Epithelial cell of proximal tubule (primary cell): ENCODE data around the gene ABCG4. TPM values are rescaled to one million over a fixed set of nuclear protein-coding genes. Genes with fewer than 3 reads are reported as not detected.
"Not testable (repeated sequence)": the region's sequence is repeated elsewhere in the genome, so short reads cannot be mapped to it uniquely, and the experiment has no call there.

Source experiments
- DNase-seq: peaks from one replicate; pipeline ENCODE4 v3.0.0-alpha.2; 2011; ENCODE audit warnings: low read depth
- H3K4me3 ChIP-seq: 2 replicates; pipeline ENCODE4 v1.5.1; 2011; ENCODE audit warnings: low read depth, mild to moderate bottlenecking, low read length
- total RNA-seq: library from RNA; depleted of rRNA; stranded (reverse); fragments of >200 nt; gene quantifications from 2 replicates; pipeline ENCODE4 v1.2.3, GENCODE V29; 2015
- TF ChIP-seq, protein P1 (sequence below): conservative IDR thresholded peaks from 2 replicates; pipeline ENCODE4 v1.5.1; 2012; ENCODE audit warnings: low read depth, mild to moderate bottlenecking, low read length

The ABCG4 gene
- total RNA-seq, 1 donor from 2014 or later, result not detected

DNA sequence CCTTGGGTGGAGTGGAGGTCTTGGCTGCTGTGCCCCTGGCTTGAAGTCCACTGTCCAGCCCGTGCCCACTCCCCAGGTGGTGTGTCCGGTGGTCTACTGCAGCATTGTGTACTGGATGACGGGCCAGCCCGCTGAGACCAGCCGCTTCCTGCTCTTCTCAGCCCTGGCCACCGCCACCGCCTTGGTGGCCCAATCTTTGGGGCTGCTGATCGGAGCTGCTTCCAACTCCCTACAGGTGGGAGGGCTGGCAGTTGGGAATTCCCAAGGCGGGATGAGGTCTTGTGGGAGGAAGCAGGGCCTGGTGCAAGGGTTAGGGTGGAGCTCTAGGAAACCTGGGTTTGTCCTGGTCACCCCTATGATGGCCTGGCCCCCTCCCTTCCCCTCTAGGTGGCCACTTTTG is 11.3 kb downstream of the ABCG4 start:
- H3K4me3 ChIP-seq, result no peak overlapping the region
- TF ChIP-seq, protein P1, sequence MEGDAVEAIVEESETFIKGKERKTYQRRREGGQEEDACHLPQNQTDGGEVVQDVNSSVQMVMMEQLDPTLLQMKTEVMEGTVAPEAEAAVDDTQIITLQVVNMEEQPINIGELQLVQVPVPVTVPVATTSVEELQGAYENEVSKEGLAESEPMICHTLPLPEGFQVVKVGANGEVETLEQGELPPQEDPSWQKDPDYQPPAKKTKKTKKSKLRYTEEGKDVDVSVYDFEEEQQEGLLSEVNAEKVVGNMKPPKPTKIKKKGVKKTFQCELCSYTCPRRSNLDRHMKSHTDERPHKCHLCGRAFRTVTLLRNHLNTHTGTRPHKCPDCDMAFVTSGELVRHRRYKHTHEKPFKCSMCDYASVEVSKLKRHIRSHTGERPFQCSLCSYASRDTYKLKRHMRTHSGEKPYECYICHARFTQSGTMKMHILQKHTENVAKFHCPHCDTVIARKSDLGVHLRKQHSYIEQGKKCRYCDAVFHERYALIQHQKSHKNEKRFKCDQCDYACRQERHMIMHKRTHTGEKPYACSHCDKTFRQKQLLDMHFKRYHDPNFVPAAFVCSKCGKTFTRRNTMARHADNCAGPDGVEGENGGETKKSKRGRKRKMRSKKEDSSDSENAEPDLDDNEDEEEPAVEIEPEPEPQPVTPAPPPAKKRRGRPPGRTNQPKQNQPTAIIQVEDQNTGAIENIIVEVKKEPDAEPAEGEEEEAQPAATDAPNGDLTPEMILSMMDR, result no peak
- no peak for DNase-seq

DNA sequence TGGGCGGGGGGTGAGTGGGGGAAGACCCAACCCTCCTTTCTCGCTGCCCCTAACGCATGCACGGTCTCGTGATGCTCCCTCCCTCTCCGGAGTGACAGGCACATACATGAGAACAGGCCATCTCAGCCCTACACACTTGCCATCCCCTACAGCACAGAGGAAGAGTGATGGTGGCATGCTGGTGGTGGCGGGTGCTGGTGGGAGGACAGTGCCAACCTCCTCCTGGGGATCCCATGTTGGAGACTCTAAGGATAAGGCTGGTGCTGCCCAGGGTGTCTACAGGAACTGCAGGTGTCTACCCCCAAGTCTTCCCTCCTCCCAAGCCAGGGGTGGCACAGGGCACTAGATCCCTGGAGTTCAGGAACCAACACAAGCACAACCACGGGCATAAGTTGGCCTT is 13.0 kb downstream of the ABCG4 start:
- no peak for DNase-seq
- TF ChIP-seq, protein P1, result no peak
- no peak overlapping the region for H3K4me3 ChIP-seq

DNA sequence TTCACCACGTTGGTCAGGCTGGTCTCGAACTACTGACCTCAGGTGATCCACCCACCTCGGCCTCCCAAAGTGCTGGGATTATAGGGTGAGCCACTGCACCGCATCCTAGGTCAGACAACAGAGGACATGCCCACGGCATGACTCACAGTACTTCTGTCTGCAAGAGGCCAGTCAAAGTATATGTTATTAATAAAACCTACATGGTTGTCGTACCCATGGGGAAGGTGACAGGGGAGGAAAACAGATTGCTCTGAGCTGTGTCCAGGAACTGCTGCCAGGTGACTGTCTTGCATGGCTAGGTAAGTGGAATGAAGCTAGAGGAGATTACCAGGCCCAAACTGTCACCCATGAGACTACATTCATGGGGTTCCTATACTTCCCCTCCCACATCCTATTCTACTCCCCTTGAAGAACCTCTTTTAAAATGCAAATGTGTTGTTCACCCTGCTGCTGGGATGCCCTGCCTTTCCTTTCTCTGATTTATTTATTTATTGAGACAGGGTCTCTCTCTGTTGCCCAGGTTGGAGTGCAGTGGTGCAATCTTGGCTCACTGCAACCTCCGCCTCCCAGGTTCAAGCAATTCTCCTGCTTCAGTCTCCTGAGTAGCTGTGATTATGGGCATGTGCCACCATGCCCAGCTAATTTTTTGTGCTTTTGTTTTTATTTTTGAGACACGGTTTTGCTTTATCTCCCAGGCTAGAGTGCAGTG is 17.7 kb downstream of the ABCG4 start:
- DNase-seq, result peak; percentile 41
- H3K4me3 ChIP-seq, result no peak overlapping the region

DNA sequence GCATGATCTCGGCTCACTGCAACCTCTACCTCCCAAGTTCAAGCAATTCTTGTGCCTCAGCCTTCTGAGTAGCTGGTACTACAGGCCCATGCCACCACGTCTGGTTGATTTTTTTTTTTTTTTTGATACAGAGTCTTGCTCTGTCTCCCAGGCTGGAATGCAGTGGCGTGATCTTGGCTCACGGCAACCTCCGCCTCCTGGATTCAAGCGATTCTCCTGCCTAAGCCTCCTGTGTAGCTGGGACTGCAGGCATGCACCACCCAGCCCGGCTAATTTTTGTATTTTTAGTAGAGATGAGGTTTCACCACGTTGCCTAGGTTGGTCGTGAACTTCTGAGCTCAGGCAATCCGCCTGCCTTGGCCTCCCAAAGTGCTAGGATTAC is 18.2 kb downstream of the ABCG4 start:
- H3K4me3 ChIP-seq, DNase-seq: not testable (repeated sequence)

More for the DNA sequence above, 17.7 kb downstream of the ABCG4 start:
- TF ChIP-seq, protein P1, result no peak

DNA sequence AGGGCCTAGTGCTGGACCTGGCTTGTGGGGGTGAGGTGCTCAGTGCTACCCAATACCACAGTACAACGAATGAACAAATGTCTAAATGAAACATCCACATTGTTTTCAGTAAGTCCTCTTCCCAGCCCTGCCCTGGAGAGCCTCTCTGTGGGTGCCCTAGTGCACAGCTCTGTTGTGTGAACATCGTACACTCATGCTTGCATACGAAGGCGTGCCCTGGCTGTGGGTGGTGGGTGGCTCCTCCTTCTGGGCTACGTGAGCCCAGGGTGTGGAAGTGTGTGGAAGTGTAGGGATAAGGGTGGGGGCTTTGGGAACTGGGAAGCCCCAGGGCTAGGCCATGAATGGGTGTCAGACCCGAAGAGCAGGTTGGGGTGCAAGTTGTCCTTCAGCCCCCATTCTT is 19.1 kb downstream of the ABCG4 start:
- TF ChIP-seq, protein P1, result no peak
- no peak overlapping the region for H3K4me3 ChIP-seq
- DNase-seq, result no peak

DNA sequence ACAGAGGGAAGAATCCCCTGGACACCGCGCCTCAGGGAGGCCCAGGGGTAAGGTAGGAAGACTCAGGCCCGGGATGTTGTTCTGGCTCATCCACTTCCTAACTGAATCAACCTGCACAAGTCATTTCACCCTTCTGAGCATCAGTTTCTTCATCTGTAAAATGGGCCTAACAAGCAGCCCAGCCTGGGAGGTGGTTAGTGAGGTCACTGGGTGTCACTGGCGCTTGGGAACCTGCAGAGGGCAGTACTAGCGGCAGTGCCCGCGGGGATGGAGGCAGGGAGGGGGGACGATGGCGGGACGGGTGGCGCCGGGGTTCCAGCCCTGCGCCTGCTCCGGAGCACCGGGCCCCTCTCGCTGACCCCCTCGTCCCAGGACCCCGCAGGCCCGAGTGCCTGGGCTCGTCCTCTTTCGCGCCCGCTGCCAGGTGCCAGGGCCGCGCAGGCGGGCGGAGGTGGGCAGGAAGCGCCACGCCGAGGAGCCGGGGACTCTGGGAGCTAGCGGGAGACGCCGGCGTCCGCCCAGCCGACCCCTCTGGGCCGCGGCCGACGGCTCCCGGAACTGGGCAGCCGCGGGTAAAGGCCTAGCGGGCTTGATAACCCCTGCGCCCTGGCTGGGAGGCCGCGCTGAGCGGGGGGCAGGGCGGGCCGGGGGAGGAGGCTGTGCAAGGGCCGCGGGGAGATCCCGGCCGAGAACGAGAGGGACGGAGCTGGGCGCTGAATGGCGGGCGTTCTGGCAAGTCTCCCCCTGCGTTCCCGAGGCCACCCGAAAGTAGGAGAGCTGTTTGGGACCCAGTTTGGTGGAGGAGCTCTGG is 19.8 kb downstream of the ABCG4 start, which contains the start of gene NLRX1:
Gene NLRX1 (plus strand): TSS at position 255 of the 811 bp plus-strand sequence. CDS start 2,679 bp downstream, outside the sequence.
- peak within 1 kb of the TSS; percentile 73 for H3K4me3 ChIP-seq
- TF ChIP-seq, protein P1, result peak; percentile 94
- no peak for DNase-seq

DNA sequence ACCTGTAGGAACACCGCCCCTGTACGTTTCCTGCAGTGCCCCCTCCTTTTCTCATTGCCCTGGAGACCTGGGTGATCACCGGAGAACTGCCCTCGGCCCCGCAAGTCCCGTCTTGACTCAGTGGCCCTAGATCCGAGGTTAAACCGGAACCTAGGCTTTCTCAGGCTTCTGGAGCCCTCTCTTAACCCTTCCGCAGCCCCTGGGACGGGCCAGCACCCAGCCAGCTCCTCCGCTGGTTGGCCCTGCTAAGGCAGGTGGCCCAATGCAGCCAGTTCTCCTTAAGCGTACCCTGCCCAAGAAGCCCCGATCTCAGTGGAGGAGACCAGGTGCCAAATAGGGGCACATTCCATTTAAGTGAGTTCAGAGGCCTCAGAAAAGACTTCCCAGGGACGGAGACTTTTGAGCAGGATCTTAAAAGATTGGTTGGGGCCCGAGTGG is 20.4 kb downstream of the ABCG4 start:
- no peak for DNase-seq
- TF ChIP-seq, protein P1, result no peak

More for the DNA sequence above, 20.4 kb downstream of the ABCG4 start:
- peak overlapping the region; percentile 73 for H3K4me3 ChIP-seq
